KMS-11 (cell line): ENCODE data around the gene OPALIN.

Source experiments
- H2AFZ ChIP-seq: fragments of 200-600 bp; sonication (generic); 2 replicates; pipeline ENCODE4 v1.6.1; 2016; ENCODE audit warnings: antibody characterized with exemption, mixed run types, low read depth
- H3K27ac ChIP-seq: fragments of 200-600 bp; sonication (generic); 2 replicates; pipeline ENCODE4 v1.6.1; 2016; ENCODE audit warnings: mild to moderate bottlenecking, mixed run types
- H3K27me3 ChIP-seq: fragments of 200-600 bp; sonication (generic); 2 replicates; pipeline ENCODE4 v1.6.1; 2017; ENCODE audit warnings: mild to moderate bottlenecking, low read depth, mixed run types, moderate library complexity; ENCODE audit not compliant: insufficient read depth
- H3K36me3 ChIP-seq: fragments of 200-600 bp; sonication (generic); 2 replicates; pipeline ENCODE4 v1.6.1; 2017; ENCODE audit warnings: mild to moderate bottlenecking, mixed run types; ENCODE audit not compliant: insufficient read depth
- H3K4me1 ChIP-seq: fragments of 200-600 bp; sonication (generic); 2 replicates; pipeline ENCODE4 v1.6.1; 2016; ENCODE audit warnings: mild to moderate bottlenecking, low read depth, mixed run types; ENCODE audit not compliant: poor library complexity, severe bottlenecking
- H3K4me2 ChIP-seq: fragments of 200-600 bp; sonication (generic); 2 replicates; pipeline ENCODE4 v1.7.0; 2016; ENCODE audit warnings: mild to moderate bottlenecking, mixed run types
- H3K4me3 ChIP-seq: fragments of 200-600 bp; sonication (generic); IDR thresholded peaks from 2 replicates; pipeline ENCODE4 v1.6.1; 2017; ENCODE audit warnings: low read depth, low read length, mixed read lengths; ENCODE audit not compliant: insufficient read depth
- H3K79me2 ChIP-seq: fragments of 200-600 bp; sonication (generic); 2 replicates; pipeline ENCODE4 v1.6.1; 2016; ENCODE audit warnings: low read depth, mixed run types; ENCODE audit not compliant: insufficient read depth
- H3K9ac ChIP-seq: fragments of 200-600 bp; sonication (generic); 2 replicates; pipeline ENCODE4 v1.6.1; 2016; ENCODE audit warnings: mild to moderate bottlenecking, mixed run types
- H4K20me1 ChIP-seq: fragments of 200-600 bp; sonication (generic); 2 replicates; pipeline ENCODE4 v1.6.1; 2016; ENCODE audit warnings: mild to moderate bottlenecking, mixed run types; ENCODE audit not compliant: insufficient read depth
- TF ChIP-seq, protein P1 (sequence below): fragments of 200-600 bp; sonication (generic); conservative IDR thresholded peaks from 2 replicates; pipeline ENCODE4 v1.6.1; 2017; ENCODE audit warnings: low read depth, mild to moderate bottlenecking, antibody characterized with exemption, low read length, moderate library complexity, mixed read lengths

OPALIN gene

DNA sequence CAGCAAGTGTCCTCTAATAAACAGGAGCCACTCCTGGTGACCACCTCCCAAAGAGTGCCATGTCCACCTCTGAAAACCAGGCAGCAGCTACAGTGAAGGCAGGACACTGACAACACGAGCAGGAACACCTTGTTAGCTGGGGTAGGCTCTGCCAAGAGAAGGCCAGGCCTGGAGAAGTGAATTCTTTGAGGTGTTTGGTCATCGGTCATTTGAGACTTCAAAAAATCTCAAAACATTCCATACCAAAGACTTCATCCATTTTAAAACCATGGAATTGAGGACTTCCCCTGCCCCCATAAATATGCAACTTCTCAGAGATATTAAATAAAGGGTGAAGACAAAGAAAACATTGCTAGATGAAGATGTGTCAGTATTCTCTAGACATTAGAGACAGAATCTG lies 28.4 kb upstream of the OPALIN start:
- Histone ChIP-seq H3K9ac (no peak overlapping the region), H3K4me3 (no peak overlapping the region), H3K36me3 (no peaks in the 10 kb centered on the region), H3K79me2 (no peaks in the 10 kb centered on the region), H3K27ac (no peak overlapping the region), H4K20me1 (no peaks in the 10 kb centered on the region), H3K4me1 (no peaks in the 10 kb centered on the region), H2AFZ (no peak overlapping the region), H3K4me2 (no peak overlapping the region), H3K27me3 (no peaks in the 10 kb centered on the region)
- TF ChIP-seq, protein P1, sequence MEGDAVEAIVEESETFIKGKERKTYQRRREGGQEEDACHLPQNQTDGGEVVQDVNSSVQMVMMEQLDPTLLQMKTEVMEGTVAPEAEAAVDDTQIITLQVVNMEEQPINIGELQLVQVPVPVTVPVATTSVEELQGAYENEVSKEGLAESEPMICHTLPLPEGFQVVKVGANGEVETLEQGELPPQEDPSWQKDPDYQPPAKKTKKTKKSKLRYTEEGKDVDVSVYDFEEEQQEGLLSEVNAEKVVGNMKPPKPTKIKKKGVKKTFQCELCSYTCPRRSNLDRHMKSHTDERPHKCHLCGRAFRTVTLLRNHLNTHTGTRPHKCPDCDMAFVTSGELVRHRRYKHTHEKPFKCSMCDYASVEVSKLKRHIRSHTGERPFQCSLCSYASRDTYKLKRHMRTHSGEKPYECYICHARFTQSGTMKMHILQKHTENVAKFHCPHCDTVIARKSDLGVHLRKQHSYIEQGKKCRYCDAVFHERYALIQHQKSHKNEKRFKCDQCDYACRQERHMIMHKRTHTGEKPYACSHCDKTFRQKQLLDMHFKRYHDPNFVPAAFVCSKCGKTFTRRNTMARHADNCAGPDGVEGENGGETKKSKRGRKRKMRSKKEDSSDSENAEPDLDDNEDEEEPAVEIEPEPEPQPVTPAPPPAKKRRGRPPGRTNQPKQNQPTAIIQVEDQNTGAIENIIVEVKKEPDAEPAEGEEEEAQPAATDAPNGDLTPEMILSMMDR: no peak

DNA sequence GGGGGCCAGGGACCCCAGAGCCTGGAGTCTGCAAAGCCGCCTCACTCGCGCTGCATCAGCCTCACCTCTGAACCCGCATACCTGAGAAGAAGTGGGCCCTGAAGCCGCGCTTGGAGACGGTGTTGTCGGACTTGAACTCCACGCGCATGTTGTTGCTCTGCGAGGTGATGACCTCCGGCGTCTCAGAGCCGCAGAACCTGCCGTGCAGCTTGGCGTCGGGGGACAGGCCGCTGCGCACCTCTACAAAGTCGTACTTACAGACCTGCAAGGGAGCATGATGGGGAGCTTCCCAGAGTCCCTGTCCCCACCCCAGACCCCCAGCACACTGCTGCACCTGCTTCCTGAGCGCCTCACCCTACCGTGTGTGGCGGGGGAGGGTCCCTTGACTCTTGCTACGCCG lies 25.7 kb upstream of the OPALIN start:
- Histone ChIP-seq H3K4me3 (no peak overlapping the region), H2AFZ (no peak overlapping the region), H3K27me3 (no peaks in the 10 kb centered on the region), H3K9ac (no peak overlapping the region), H4K20me1 (no peaks in the 10 kb centered on the region), H3K4me2 (no peak overlapping the region), H3K36me3 (no peaks in the 10 kb centered on the region), H3K27ac (no peak overlapping the region), H3K79me2 (no peaks in the 10 kb centered on the region), H3K4me1 (no peaks in the 10 kb centered on the region)
- TF ChIP-seq, protein P1: no peak

DNA sequence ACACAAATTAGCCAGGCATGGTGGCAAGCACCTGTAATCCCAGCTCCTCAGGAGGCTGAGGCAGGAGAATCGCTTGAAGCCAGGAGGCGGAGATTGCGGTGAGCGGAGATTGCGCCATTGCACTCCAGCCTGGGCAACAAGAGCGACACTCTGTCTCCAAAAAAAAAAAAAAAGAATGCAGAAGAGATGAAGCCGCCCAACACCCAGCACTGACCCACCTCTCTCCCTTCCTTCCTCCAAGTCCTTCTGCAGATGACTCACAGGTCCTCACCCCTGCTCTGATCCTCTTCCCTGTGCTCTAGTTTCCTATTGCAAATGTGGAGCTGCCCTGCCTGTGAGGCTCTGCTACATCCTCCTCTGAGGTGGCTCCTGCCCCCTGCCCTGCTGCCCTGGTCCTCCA lies 22.0 kb upstream of the OPALIN start:
- TF ChIP-seq, protein P1: no peak
- H3K79me2 ChIP-seq: no peaks in the 10 kb centered on the region
- peaks cover 12% of the 10 kb centered on the region for H3K4me1 ChIP-seq
- no peak overlapping the region for H3K27ac ChIP-seq
- H3K36me3 ChIP-seq: no peaks in the 10 kb centered on the region
- no peak overlapping the region for H3K9ac ChIP-seq
- H2AFZ ChIP-seq: no peak overlapping the region
- H3K27me3 ChIP-seq: no peaks in the 10 kb centered on the region
- H3K4me2 ChIP-seq: no peak overlapping the region
- no peak overlapping the region for H3K4me3 ChIP-seq
- H4K20me1 ChIP-seq: no peaks in the 10 kb centered on the region

DNA sequence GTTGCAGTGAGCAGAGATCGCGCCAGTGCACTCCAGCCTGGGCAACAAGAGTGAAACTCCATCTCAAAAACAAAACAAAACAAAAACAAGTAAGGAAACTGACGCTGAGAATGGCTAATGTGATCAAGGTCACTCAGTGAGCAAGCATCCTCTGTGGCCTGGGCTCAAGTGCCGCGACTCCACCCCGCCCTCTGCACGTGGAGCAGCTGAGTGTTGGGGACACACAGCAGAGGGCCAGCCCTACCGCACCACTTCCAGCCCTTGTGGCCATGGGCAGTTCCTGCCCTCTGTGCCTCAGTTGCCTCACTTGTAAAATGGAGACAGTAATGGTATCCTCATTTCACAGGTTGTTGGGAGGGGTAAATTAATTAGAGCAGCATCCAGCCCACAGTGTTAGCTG lies 21.0 kb upstream of the OPALIN start:
- no peak overlapping the region for H3K9ac ChIP-seq
- H3K36me3 ChIP-seq: no peaks in the 10 kb centered on the region
- TF ChIP-seq, protein P1: no peak
- H2AFZ ChIP-seq: no peak overlapping the region
- H4K20me1 ChIP-seq: no peaks in the 10 kb centered on the region
- H3K27me3 ChIP-seq: no peaks in the 10 kb centered on the region
- H3K4me1 ChIP-seq: peaks cover 15% of the 10 kb centered on the region
- H3K27ac ChIP-seq: no peak overlapping the region
- no peak overlapping the region for H3K4me2 ChIP-seq
- no peaks in the 10 kb centered on the region for H3K79me2 ChIP-seq
- H3K4me3 ChIP-seq: no peak overlapping the region
